ELR (cell line): Measurements from ENCODE around the gene MREG.
"Not testable (repeated sequence)": the region's sequence is repeated elsewhere in the genome, so short reads cannot be mapped to it uniquely, and the experiment has no call there.

ENCODE experiments used
- DNase-seq: peaks from one replicate; pipeline ENCODE4 v3.0.0-alpha.2; 2015; ENCODE audit warnings: low read depth

Gene MREG

DNA sequence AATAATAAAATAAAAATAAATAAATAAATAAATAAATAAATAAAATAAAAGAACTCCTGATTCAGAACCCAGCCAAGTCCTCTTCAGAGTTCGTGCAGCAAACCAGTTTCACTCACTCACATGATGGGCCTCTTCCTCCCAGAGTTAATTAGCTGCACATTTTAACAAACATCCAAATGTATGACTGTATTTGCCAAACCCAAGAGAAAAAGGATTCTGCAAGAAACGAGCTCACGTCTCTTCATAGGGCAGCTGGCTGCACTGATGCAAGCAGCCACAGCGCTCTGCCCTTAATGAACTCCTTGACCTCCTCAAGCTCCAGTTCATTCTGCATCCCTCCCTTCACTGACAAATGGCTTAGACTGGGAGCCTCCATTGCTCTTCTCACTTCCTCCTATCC lies 55.1 kb downstream of the MREG start:
- DNase-seq: no peak

DNA sequence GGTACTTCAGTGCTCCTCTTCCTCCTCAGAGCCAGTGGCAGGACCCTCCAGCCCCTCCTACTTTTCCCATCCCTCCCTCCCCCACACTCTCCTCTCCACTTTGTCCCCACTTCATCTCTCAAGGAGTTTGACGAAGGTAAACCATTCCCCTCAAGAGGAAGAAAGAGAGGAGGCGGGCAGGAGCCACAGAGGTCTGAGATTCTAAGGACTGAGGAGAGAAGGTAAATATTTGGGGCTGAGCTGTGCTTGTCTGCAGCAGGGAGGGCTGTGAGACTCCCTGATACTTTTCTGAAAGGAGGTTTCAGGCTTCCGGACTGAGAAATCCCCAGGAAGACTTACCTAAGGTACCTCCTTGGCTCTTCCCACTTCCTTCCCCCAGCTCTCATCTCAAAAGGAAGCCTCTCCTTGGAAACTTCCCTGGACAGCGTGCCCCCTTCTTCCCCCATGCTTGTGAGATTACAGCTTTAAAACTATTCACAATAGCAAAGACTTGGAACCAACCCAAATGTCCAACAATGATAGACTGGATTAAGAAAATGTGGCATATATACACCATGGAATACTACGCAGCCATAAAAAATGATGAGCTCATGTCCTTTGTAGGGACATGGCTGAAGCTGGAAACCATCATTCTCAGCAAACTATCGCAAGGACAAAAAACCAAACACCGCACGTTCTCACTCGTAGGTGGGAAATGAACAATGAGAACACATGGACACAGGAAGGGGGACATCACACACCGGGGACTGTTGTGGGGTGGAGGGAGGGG lies 55.8 kb downstream of the MREG start:
- not testable (repeated sequence) for DNase-seq

DNA sequence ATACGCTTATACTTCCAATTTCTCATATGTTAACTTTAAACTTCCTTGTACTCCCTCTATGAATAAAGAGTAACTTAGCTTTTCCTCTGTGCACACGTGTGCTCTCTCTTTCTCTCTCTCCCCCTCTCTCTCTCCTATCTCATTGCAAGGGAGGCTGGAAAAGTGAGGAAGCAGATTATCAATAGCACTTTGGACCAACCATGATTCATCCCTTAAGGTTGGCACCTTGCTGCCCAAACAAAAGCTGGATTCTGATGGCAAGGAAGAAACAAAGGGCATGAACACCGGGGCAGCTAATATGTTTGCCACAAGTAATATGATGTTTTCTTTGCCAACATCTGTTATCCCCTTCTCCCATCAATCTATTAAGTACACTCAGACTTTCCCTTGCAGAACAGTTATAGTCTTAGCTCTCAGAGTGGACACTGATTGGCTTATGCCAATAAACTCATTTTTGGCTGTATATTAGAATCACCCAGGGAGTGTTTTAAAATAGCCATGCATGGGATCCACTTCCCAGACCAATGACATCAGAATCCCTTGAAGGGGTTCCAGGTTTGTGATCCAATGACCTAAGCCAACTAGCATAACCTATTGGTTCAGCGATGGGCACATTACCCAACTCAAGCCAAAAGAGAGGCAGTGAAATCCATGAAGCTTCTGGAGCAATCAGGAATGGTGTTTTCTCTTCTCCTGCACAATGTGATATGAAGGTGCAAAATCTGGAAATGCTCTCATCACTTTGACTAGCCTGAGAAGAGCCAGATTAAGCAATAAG lies 60.3 kb downstream of the MREG start:
- DNase-seq: no peak

DNA sequence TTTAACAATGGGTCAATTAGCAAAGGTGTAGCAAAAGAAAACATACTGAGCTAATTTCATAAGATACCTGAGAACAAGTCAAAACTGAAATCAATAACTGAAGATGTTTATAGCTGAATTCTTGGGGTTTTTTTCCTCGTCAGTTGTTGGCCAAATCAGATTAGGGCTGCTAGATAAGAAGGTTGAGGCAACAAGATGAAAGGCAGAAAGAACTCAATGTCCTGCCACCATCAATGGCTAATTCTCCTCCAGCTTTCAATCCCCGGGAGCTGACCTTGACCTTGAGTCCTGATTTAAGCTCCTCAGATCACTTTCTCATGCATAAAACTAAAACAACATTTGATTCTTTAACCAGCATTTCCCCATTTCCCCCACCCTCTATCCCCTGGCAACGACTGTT lies 61.8 kb downstream of the MREG start:
- no peak for DNase-seq

DNA sequence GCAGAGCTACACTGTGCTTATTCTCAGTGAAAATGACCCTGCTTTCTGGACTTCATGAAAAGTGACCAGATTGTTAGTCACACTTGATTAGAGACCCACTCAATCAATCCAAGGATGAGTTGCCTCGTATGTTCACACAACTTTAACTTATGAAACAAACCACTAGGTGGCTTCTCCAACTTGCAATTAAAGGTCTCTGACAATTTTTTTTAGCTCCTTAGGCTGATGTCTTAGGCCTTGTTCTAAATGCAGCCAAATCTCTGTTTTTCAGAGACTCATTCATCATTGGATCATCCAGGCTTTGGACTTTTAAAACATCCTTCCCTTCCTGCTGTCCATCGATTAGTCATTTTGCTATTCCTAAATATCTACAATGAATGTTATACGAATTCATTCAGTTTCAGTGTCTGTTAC lies 63.4 kb downstream of the MREG start:
- DNase-seq: peak; percentile 78

DNA sequence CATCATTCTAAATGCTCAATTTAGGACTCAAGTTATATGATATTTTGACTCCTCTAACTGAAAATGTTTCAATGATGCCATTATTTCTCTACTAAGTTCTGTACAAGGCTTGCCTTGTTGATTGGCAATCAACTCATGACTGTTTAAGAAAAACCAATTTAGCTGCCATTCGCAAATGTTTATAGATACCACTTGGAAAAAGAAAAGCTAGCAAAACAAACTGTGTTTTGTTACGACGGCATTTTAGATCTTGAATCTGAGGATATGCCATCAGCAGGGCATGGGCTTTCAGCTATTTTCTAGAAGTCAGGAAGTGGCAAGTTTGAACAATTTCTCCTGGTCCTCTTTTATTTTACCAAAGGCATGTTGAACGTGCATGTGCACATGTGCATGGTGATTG lies 65.3 kb downstream of the MREG start:
- no peak for DNase-seq

DNA sequence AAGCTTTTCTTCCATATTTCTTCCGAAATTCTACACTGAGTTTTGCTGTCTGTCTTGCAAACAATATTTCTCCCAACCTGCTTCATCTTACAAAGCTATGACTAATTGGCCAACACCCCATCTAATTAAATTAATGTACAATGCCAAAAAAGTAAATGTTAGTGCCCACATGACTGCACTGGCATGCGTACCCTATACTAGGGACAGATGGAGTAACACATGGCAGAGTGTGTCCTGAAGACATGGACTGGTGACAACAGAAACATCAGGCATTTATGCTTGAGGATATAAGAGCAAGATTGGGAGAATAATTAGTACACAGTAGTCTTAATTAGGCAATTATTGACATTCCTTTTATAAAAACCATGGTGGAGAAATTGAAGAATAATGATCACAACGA lies 66.8 kb downstream of the MREG start:
- DNase-seq: no peak

DNA sequence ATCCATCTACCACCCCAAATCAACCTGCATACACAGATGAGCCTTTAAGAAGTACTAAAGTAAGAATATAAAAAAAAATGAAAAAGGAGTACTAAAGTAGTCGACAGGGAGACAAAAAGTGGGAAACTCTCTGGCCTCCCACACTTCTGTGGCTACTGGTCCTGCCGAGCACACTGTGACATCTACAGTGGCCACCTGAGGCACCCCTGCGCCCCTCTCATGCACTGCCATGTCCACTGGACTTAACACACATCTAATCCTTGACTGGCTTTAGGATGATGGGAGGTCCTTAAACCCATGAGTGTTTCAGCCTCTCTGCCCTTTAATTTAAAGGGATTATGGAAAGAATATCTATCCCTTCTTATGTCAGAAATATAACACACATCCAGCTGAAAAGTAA lies 71.2 kb downstream of the MREG start:
- DNase-seq: no peak

DNA sequence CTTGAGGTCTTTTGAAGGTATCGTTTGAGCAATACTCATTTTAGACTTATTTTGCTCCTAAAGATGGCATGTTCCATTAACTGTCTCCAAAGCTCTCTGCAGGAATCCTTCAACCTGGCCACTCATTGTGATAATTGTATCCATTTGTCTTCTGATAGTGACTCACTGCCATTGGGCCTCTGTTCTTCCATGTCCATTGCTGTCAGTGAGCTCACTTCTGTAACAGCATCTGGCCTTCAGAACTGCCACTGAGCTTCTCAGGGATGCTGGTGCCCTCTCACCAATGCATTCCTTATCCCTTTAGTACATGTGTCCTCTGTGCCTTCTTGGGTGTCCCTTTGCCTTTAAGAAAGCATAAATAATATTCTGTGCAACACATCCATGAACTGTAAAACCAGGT lies 71.6 kb downstream of the MREG start:
- DNase-seq: no peak

DNA sequence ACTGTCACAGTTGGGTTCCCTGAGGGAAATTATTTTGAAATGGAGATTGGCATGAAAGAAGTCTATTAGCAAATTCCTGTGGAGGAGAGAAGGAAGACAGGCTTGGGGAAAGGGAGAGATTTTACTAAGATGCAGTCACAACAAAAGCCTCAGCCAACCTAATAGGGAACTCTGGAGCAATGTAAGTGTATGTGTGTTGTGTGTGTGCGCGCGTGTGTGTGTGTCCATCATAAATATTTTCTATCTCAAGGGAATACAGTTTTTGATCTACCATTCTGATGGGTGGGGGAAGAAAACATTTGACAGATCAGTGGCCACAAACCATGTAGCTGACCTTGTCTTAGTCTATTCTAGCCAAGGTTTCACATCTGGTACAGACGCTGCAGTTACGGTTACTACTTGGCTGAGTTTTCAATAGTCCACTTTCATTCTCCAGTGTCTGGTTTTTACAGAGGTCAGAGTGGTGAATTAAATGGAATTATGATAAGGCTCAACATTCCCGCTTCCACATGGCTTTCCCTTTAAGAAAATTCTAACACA lies 72.6 kb downstream of the MREG start:
- no peak for DNase-seq

DNA sequence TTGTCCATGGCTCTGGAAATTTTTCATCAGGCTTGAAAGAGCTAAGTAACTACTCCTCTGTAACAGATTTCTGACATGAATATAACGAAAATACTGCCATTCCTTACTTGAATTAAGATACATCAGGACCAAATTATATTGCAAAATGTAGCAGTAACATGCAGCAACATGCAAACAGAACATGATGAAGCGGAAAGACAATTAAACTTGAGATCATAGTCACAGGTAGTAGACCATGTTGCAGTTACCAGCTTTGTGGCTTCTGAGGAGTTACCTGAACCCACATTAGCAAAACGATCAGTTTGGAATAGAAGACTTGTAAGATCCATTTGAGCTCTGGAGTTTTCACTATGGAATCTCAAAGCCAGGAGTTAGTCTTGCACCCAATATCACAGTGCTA lies 76.2 kb downstream of the MREG start:
- no peak for DNase-seq

DNA sequence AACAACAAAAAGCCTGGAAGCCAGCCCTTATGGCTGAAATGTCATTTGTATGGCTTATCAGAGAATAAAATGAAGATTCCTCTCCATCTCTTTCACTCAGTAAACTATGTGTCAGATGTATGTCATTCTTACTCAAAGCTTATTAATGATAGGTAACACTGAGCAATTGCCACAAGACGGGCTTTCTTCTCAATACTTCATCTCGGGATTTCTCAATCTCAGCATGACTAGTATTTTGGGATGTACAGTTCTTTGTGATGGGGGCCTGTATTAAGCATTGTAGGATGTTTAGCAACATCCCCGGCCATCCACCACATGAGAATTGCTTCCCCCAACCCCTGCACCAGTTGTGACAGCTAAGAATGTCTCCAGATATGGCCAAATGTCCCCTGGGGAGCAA lies 80.2 kb downstream of the MREG start:
- DNase-seq: peak; percentile 21

DNA sequence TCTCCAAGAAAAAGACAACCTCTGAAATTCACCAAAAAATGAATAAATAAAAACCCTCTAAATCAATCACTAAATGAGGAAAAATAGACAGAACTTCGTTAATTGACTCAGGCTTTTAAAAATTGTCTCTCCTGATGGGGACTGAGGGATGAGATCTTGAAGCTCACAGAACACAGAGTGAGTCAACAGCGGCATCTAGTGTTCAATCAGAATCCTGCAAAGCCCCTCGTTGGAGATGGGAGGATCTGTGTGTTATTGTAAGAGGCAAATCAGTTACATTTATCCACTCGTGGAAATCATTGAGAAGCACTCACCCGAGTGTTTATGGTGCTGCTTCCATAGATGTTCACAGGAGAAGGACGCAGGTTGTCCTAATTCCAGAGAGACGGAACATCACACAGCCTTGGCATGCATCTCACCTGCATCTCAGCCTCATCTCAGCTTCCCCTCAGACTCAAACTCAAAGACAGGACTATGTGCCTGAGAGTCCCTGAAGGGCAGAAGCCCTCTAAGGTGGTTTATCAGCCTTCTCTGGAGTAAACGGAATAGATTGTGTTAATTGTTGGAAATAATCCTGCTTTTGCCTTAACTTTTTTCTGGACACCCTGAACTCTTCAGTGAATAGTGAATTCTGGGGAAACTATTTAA lies 82.0 kb downstream of the MREG start:
- DNase-seq: peak; percentile 79

DNA sequence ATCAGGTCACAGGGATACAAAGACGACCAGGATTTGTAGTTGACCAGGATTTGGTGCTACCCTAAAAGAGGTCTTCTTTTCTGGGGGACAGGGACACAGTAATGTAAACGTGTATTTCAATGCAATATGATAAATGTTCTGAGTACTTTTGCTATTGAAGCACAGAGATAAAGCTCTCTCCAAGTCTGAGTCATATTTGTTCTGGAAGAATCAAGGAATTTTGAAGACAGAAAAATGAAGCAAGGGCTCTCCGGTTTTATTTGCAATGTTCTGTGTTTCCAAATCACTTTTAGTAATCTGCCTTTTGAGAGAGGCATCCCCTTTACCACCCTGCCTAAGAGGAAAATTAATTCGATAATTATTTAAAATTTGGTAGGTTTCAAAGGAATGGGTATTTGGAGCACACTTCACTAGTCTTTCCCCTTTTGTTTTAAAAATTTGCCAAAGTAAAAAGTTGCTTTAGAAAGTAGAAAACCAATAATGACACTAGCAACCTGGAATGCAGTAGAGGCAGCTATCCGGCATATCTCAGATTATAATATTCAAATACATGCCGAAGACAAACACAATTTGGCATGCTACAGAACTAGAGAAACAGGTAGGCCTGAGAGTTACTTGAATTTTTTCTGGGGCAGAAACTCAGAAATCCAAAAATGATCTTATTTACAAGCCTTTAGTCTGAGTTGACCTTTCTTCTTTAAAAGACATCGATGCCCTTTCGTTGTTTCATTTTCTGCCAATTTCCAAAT lies 82.7 kb downstream of the MREG start:
- peak; percentile 27 for DNase-seq

DNA sequence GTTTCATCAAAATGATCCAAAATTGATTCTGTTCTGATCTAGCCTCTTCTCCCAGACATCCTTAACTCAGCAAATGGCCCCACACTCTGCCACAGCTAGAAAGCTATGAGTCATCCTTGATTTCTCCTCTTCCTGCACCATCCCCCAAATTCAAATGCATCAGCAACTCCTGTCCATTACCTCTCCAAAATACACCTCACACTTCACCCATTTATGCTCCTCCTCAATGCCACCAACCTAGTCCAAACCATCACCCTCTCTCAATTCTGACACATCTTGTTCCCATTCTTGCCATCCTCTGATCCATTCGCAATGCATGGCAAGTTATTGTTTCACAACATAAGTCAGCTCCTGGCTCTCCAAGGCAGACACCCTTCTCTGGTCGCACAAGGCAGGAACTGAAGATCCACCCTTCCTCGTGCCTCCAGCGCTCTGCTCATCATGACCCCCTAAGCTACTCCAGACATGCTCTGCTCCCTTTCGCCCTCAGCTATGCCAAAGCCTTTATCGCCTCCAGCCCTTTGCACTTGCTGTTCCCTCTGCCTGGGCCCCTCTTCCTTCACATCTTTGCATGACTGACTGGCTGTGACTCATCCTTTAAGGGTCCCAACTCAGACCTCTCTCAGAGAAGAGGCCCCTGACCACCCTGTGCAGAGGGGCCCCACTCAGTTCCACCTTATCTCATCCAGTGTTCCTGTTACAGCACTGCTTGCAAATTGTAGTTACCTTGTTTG lies 83.6 kb downstream of the MREG start:
- DNase-seq: peak; percentile 40

DNA sequence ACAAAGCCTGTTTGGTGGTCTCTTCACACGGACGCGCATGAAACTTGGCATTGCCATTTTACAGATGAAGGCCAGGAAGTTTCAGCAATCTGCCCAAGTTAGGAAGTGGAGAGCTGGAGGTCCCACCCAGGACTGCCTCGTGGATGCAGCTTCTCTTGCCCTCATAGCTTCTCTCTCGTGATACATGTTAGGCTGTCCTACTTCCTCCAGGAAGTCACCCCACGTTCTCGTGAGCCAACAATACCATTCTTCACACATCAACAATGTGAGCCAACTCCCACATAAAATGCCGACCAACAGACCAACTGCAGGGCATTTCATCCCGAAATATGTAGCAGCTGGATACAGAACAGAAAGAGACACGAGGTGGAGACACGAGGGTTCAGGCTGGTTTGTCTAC lies 85.3 kb downstream of the MREG start:
- DNase-seq: no peak

DNA sequence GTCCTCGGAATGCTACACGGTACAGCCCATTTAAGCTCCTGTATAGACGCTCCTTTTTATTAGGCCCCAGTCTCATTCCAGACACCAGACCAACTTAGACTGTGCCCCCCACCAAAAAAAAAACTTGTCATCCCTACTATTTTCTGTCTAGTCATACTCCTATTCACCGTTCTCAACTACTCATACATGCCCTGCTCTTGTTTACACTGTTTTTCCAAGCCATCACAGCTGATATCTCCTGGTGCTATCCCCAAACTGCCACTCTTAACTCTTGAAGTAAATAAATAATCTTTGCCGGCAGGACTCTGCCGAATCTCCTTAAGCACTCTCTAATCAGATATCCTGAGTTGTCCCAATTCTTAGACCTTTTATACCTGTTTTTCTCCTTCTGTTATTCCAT lies 86.4 kb downstream of the MREG start:
- DNase-seq: not testable (repeated sequence)

DNA sequence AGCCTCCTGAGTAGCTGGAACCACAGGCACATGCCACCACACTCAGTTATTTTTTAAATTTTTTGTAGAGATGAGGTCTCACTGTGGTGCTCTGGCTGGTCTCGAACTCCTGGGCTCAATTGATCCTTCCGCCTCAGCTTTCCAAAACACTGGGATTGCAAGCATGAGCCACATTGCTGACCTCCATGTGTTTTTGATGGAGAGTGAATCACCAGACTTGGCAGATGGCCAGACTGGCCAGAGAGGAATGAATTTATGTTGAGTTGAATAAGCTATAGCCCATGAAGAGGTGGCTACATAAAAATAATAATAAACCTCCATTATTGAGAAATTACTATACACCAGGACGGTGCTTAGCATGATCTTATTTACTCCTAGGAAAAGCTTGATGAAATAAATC lies 91.5 kb downstream of the MREG start:
- peak; percentile 87 for DNase-seq

DNA sequence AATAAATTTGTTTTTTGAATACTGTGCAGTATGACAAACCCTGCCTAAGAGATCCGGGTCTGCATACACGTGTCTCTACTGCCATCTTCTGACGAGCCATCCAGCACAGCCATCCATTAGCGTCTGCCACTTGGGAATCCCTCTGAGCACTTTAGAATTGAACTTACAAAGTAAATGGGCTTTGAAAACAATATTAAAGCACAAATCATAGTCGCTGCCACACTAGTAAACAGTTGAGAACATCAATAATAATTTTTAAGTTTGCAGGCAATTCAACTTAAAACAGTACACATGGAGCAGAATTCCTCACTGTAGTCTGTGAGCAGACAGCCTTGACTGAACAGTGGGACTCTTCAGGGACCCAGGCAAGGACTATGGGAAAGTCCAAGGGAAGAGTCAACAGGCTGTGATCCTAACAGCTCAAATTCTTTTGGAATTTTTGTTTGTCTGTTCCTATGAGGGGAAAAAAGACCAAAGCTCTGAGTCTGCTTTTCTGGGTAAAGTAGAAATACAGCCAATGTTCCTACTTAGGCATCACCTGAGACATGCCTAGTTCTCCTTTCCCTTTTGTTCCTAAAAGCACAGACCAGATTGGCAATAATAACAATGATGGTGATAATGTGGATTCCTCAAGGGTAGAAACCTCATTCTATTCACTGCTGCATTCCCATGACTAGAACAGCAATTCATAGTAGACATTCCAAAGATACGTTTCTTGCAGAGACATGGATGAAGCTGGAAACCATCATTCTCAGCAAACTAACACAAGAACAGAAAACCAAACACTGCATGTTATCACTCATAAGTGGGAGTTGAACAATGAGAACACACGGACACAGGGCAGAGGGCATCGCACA lies 92.9 kb downstream of the MREG start:
- peak; percentile 73 for DNase-seq

DNA sequence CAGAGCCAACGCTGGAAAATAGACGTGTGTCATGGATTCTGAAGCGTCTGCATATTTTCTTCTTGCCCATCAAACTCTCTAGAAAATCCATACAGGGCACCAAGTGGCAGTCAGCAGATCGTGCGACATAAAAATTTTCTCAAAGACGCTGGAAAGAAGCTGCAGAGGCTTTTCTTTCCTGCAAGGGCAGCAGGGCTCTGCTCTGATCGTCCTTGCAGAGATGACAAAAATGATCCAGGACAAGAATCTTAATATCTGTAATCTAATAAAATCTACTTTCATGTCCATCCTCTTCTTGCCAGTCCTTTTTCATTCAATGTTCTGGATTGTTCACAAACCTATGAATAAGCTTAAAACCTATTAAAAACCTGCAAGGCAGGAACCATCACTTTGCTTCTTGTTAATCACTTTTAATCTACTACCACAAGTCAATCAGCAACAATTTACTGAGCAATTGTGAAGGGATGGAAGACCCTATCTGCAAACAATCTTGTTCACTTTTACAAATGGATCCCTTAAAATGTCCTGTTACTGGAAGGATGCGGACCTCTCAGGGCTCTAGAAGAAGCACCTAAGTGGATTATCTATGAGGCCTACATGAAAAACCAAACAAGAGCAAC lies 93.6 kb downstream of the MREG start:
- DNase-seq: no peak
